ENCODE data around the gene MLLT3.

MLLT3 gene

DNA sequence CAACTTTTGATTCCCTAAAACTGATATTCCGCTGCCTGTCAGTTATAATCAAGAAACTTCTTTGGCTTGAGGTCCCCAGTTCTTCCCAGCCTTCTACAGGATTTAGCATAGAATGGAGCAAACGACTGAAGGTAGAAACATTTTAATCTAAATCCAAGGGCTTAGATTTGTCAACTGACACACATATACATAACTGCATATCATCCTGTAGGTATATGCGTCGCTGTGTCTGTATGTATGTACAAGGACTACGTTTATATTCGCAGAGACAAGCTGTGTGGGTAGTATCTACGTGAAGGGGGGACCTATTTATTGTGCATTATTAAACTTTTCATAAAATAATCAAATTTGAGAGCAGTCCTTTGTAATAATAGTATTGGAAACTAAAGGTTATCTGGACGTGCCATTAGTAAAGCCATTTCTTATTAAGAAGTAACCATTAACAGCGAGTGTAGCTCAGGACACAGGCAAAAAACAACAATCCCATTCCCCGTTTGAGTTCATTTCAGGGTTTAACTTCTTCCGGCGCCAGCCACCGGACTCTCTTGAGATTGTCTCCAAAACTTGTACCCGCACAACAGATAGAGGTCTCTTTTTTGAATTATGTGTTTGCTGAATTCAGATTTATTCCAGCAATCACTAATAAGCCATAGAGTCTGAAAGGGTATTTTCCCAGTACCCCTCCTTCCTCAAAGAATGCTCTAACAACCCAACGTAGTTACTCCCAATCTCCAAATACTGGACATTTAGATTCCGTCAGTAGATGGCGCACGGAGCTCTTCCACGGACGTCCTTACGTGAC is 2.1 kb upstream of the MLLT3 start:
- DNase-seq (ENCODE audit: low read depth), result peak; percentile 27

DNA sequence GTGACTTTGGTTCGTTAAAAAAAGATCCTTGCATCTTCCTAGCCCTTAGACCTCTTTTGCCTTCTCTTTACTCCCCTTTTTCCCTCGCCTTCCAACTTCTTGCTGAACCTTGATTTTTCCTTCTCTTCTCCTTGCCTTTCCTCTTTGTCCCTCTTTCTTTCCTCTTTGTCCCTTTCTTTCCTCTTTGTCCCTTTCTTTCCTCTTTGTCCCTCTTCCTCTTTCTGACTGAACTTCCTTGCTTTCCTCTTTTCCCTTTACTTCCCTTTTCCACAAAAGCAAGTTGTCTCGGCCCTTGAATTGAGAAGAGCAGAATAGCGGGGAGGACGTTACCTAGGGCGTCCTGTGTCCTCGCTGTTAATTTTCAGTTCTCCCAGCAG is 1.4 kb upstream of the MLLT3 start:
- no peak for DNase-seq (ENCODE audit: low read depth)

GRCh38 chr9:20623021-20623747 is 885 bp upstream of the MLLT3 start:
- DNase-seq (ENCODE audit: low read depth), result peak; percentile 29

DNA sequence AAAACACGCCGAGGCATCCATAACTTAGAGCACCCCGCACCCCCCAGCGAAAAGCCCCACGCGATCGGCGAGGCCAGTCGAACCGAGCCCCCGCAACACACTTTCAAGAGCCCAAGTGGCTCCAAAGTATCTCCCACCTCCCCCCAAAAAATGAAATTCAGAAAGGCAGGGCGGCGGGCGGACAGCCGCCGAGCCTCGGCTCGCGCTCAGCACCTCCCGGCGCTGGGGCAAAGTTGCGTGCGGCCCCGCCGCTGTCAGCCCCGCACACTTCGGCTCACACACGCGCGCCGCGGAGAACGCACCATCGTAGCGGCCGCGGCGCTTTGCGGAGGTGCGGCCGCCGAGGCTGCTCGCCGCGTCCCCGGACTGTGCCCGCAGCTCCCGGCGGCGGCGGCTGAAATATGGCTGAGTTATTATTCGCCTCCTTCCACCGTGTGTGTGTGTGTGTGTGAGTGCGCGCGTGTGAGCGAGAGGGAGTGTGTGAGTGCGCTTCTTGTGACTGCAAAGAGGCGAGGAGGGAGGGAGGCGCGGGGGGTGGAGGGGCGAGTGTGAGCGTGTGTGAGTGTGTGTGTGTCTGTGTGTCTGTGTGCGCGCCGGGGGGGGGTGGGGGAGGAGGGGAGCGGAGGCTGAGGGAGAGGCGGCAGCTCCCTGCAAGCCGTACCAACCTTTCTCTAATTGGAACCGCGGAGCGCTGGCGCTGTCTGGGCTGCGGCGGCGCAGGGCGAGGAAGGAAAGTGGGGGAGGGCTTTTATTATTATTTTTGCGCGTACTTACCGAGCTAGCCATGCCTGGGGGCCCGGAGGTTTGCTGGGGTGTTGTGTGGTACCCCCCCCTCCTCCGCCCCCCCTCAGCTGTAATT is 599 bp downstream of the MLLT3 start:
- DNase-seq (ENCODE audit: low read depth), result peak; percentile 59

DNA sequence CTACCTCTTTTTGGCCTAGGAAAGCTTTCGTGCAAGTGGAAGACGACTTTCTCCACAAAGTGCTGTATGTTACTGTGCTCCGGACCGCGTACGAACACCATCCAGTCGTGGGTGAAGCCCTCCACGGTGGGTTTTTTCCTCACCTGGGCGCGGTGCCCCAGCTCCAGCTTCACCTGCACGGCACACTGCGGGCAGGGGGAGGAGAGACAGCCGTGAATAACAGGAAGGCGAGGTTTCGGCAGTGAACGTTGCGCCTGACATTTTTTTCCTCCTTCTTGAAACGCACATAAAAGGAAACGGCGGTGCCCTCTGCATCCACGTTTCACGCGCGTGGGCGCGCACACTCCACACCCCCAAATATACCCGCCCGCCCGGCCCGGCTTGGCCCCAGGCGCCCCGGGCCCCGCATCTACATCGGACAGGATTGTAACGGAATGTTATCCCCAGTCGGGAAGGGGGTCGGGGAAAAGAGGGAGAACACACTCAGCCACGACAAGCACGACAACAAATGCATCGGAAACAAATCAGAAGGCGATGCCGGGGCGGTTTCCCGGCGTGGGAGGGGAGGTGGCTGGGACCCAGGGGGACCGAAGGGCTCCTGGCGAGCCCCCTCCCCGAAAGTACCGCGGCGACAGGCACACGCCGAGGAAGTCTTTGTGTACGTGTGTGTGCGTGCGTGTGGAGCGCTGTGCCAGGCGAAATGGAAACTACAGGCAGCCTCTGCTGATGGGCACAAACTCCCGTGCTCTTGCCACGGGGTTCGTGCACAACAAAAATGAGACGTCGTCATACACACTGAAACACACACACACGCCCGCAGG is 1.4 kb downstream of the MLLT3 start:
- DNase-seq (ENCODE audit: low read depth), result peak; percentile 24

- no peak for DNase-seq (ENCODE audit: low read depth)
Measured at GRCh38 chr9:20619487-20620200, 2.7 kb downstream of the MLLT3 start.

DNA sequence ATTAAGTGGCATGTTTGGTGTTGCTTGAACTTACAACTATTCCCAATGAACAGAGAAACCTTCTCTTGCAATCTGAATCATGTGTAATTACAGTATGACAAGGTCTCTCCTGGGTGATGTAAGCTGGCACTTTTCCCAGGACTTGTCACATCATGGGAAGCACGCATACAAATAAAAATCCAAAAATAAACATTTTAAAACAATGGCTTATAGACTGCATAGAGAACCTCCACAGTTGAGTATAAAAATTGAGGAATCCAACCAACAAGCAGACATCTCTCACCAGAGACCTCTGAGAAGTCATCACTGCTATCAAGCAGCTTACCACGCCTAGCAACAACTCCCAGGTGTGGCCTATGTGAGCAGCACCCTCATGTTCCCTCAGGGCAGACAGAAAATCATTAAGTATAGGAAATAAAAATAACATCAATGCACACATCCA is 3.9 kb downstream of the MLLT3 start:
- no peak for DNase-seq (ENCODE audit: low read depth)

GRCh38 chr9:20616808-20617207 is 5.5 kb downstream of the MLLT3 start:
- DNase-seq (ENCODE audit: low read depth), result no peak

GRCh38 chr9:20614602-20615216 is 7.6 kb downstream of the MLLT3 start:
- DNase-seq (ENCODE audit: low read depth), result no peak

GRCh38 chr9:20611691-20612287 is 10.5 kb downstream of the MLLT3 start:
- no peak for DNase-seq (ENCODE audit: low read depth)

DNA sequence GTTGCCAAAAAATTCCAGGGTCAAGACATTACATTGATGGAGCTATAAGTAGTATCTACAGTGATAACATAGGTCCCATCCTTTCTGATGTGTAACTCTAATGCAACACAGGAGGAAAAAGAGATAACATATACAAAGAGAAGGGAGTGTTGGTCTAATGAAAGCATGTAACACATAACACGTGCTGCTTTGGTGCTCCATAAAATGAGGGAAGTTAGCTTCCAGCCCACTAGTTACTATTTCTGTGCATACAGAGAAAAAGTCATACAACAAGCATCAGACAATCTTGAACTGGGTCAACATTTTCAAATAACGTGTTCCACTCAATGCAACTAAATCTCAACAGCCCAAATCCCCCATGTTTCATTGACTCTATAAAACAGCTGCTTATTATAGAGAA is 11.7 kb downstream of the MLLT3 start:
- no peak for DNase-seq (ENCODE audit: low read depth)

- no peak for DNase-seq (ENCODE audit: low read depth)
Measured at GRCh38 chr9:20608582-20608981, 13.7 kb downstream of the MLLT3 start.

- DNase-seq (ENCODE audit: low read depth), result no peak
Measured at GRCh38 chr9:20606652-20607051, 15.6 kb downstream of the MLLT3 start.

GRCh38 chr9:20604562-20604961 is 17.7 kb downstream of the MLLT3 start:
- DNase-seq (ENCODE audit: low read depth), result no peak

DNA sequence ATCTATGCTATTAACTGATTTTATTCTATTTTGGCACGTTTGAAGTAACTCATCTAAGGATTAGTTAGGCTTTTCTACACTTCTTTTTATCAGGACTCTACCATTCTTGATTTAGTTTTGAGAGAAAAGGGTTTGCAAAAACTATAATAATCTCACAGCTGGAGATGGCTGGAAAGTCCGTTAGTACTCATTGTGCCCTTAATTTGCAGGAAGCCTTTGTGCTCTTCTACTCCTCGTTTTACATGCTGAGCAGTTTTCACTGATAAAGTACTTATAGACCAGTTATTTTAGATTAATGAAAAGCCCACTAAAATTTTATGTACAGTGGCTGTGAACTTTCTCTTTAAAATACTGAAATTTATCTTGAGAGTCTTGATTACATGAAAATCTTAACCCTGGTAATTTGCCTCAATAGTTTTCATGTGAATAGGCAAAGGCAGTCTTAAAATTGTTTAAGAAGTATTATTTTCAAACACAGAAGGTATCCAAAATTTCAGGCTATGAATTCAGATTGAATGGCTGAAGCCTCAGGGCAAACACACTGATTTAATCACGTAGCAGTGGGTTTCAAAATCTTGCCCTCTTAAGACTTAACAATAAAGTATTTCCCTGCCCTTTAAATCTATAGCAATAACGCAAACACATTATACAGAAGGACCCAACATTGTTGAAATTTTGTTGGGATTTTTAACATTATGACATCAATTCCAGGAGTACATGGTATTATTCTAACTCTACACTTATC is 18.6 kb downstream of the MLLT3 start:
- DNase-seq (ENCODE audit: low read depth), result no peak

GRCh38 chr9:20601292-20601691 is 21.0 kb downstream of the MLLT3 start:
- DNase-seq (ENCODE audit: low read depth), result no peak

DNA sequence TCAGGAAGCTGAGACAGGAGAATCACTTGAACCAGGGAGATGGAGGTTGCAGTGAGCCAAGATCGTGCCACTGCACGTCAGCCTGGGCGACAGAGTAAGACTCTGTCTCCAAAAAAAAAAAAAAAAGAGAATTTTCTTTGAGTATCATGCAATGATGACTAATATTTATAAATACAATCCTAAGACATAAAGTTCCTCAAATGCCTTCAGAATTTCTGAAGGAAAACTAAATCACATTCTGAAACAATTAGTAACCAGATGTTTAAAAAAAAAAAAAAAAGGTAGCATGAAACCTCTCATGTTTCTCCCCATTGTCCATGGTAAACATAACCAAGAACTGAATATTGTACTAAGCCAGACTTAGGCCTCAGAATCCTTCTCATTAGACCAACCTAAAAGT is 23.1 kb downstream of the MLLT3 start:
- no peak for DNase-seq (ENCODE audit: low read depth)

- DNase-seq (ENCODE audit: low read depth), result no peak
Measured at GRCh38 chr9:20598367-20598766, 23.9 kb downstream of the MLLT3 start.

DNA sequence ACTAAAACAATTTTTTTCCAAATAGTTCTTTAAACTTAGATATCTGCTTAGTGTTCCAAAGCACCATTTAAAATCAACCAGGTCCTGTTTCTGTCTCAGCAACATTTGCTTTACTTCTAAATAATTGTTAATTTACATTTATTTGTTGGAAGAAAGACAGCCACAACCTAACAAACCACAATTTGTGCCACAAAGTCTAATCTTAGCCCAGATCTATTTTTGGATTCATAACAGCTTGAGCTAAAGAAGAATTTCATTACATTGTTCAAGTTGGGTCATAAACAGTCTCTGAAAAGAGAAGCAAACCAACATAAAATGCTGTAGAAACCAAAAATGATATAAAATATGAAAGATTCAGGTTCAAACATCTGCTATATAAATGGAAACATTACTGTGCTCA is 24.4 kb downstream of the MLLT3 start:
- DNase-seq (ENCODE audit: low read depth), result no peak
